ENCODE data around the gene CUEDC1.

The CUEDC1 gene

GRCh38 chr17:57915544-57915943 lies 39.7 kb downstream of the CUEDC1 start:
- ChIA-PET CTCF (interaction anchor here (0.9 to 1.9 kb wide), 6 partner anchors 11 to 84 kb away, joined by 3 to 7 read pairs (median 3); no protein-coding TSS in a partner anchor), POLR2A (no interaction called here)
- DNase-seq (ENCODE audit: extremely low spot score), result no peak
- TF ChIP-seq CTCF (IDR thresholded peaks at IDR 0.05; ENCODE audit: control extremely low read depth, extremely low read depth, low read depth, missing control alignments), result no peak

- CTCF ChIA-PET, result interaction anchor here (1.2 to 1.9 kb wide), 6 partner anchors 9 to 85 kb away, joined by 3 to 7 read pairs (median 3); no protein-coding TSS in a partner anchor
- TF ChIP-seq CTCF (IDR thresholded peaks at IDR 0.05; ENCODE audit: control extremely low read depth, extremely low read depth, low read depth, missing control alignments), result no peak
- POLR2A ChIA-PET, result no interaction called here
- no peak for DNase-seq (ENCODE audit: extremely low spot score)
Measured at GRCh38 chr17:57914273-57915142, 40.7 kb downstream of the CUEDC1 start.

- CTCF ChIA-PET, result interaction anchor here (1.2 to 1.4 kb wide), 3 partner anchors 10 to 18 kb away, joined by 3 to 4 read pairs (median 4); no protein-coding TSS in a partner anchor
- no peak for TF ChIP-seq CTCF (IDR thresholded peaks at IDR 0.05; ENCODE audit: control extremely low read depth, extremely low read depth, low read depth, missing control alignments)
- DNase-seq (ENCODE audit: extremely low spot score), result no peak
- POLR2A ChIA-PET, result no interaction called here
Measured at GRCh38 chr17:57913575-57914272, 41.5 kb downstream of the CUEDC1 start.

DNA sequence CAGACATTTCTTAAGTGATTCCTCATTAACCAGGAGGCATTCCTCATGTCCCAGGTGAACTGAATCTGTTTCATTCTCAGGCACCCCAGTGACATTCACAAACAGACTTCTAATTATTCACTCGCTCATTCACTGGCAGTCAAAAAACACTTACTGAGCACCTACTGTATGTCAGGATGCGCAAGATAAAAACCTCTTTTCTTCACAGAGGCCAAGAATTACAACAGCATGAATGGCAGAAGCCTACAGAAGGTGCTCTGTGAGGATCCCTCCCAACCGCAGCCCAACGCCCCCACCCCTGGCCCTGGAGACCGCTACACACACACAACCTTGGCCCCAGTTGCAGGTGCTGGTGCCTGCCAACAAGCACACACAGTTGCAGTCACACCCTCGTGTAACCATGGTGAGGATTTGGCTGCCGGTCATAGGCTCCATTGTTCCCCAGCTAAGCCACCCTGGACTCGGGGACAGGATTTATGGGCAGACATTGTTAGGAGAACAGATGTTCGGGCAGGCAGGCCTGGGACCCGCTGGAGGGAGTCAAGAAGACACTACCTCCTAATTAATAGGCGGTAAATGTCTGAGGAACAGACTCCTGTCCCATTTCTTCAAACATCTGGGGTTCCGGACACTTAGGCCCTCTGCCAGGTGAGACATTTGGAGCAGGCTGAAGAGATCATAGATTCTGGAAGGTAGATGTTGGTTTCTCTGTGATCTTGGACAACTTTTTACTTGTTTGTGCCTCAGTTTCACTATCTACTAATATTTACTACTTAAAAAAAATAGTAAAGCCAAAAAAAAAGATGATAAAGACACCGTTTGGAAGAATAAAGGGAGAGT lies 43.2 kb downstream of the CUEDC1 start:
- CTCF ChIA-PET, result interaction anchor here (1.2 to 1.4 kb wide), 3 partner anchors 9 to 88 kb away, joined by 4 read pairs; no protein-coding TSS in a partner anchor
- no peak for DNase-seq (ENCODE audit: extremely low spot score)
- no peak for TF ChIP-seq CTCF (IDR thresholded peaks at IDR 0.05; ENCODE audit: control extremely low read depth, extremely low read depth, low read depth, missing control alignments)
- POLR2A ChIA-PET, result no interaction called here

DNA sequence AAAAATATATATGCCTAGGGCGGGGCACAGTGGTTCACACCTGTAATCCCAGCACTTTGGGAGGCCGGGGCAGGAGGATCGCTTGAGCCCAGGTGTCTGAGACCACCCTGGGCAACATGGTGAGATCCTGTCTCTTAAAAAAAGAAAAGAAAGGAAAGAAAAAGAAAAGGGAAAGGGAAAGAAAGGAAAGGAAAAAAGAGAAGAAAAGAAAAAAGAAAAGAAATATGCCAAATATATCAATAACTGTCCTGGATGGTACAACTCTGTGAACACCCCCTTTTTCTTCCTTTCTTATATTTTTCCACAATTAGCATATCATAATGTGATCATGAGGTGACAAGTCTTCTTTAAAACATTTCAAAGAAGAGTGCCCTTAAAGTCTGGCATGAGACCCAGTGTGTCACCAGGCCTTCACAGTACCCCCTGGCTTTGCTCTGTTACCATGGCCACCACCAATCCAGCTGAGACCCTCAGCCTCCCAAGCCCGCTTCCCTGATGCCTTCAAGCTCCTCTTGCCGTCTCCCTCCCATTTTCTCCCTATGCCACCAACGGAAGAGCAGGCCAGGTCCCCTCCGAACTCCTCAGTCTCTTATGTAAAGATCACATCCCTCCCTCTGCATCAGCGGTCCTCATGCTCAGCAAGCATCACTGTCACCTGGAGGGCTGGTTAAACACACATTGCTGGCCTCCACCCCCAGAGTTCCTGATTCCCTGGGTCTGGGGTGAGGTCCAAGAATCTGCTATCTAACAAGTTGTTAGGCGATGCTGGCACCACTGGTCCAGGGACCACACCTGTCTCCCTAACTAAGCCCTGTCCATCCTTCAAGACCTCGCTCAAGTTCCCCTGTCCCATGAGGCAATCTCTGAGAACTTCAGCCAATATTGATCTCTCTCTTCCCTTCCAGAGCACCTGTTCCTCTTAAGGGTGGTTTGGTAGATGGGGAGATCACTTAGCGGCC lies 44.5 kb downstream of the CUEDC1 start:
- ChIA-PET POLR2A (no interaction called here), CTCF (interaction anchor here (3.4 kb wide), 1 partner anchor 18 kb away, joined by 18 read pairs; no protein-coding TSS in a partner anchor)
- TF ChIP-seq CTCF (IDR thresholded peaks at IDR 0.05; ENCODE audit: control extremely low read depth, extremely low read depth, low read depth, missing control alignments), result no peak
- DNase-seq (ENCODE audit: extremely low spot score), result no peak
